Activated CD4-positive, alpha-beta T cell treated with anti-CD3 and anti-CD28 coated beads, Interleukin-2, amount 10 ng/mL, durations not matched to agents 7 days and 5 days (primary cell): Measurements from ENCODE around the gene WDFY1. TPM values are rescaled to one million over a fixed set of nuclear protein-coding genes. Genes with fewer than 3 reads are reported as not detected.

ENCODE experiments used
- CTCF ChIA-PET: fragments of 350-600 bp; sonication (Branson Sonifier 250); formaldehyde crosslinking; loops from one replicate; lab custom pipeline; 2021; ENCODE audit warnings: antibody characterized with exemption; lab: Charles Lee
- POLR2A ChIA-PET: fragments of 350-600 bp; sonication (Branson Sonifier 250); formaldehyde crosslinking; loops from one replicate; lab custom pipeline; 2021; ENCODE audit warnings: antibody characterized with exemption; lab: Charles Lee
- DNase-seq: peaks from one replicate; pipeline ENCODE4 v3.0.0-alpha.2; 2020
- H3K27ac Mint-ChIP-seq: one replicate; pipeline ENCODE4 v1.8.0; 2021; ENCODE audit warnings: mild to moderate bottlenecking, moderate library complexity, mixed read lengths
- H3K27me3 Mint-ChIP-seq: one replicate; pipeline ENCODE4 v1.8.0; 2021; ENCODE audit warnings: mixed read lengths
- H3K36me3 Mint-ChIP-seq: one replicate; pipeline ENCODE4 v1.8.0; 2021; ENCODE audit warnings: low read depth, mixed read lengths
- H3K4me1 Mint-ChIP-seq: one replicate; pipeline ENCODE4 v1.8.0; 2021; ENCODE audit warnings: mixed read lengths
- H3K4me3 Mint-ChIP-seq: one replicate; pipeline ENCODE4 v1.8.0; 2021; ENCODE audit warnings: mild to moderate bottlenecking, moderate library complexity, mixed read lengths
- H3K9me3 Mint-ChIP-seq: one replicate; pipeline ENCODE4 v1.8.0; 2021; ENCODE audit warnings: mixed read lengths
- total RNA-seq, 2 experiments: library from RNA; stranded (reverse); gene quantifications; one replicate each; pipeline ENCODE4 v1.2.3, GENCODE V29; 2021

The WDFY1 gene
- total RNA-seq, 2 experiments from 2014 or later = 79.2 to 82.5 TPM

DNA sequence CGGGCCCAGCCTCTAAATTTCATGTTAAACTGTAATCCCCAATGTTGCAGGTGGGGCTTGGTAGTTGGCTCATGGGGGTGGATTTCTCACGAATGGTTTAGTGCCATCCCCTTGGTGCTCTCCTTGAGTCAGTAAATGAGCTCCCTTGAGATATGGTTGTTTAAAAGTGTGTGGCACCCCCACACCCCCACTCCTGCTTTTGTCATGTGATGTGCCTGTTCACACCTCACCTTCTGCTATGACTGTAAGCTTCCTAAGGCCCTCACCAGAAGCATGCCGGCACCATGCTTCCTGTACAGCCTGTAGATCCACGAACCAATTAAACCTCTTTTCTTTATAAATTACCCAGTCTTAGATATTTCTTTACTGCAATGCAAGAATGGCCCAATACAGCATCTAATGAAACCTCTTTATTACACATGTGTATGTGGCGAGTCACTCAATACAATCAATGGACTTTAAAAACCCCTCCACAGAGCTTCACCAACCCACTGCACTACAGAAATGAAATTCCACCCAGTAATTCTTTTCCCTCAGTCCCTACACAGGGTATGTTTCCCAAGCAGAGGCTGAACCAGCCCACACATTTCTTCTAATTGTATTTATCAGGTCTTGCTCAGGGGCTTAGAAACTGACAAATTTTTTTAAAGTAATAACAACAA, 47.3 kb downstream of the WDFY1 start:
- H3K27me3 Mint-ChIP-seq = no peaks in the 10 kb centered on the region
- peaks cover 25% of the 10 kb centered on the region for H3K4me1 Mint-ChIP-seq
- CTCF ChIA-PET = interaction anchor here (0.6 to 1.8 kb wide), 3 partner anchors 63 to 1087 kb away, joined by 3 read pairs; no protein-coding TSS in a partner anchor
- H3K4me3 Mint-ChIP-seq = no peak overlapping the region
- H3K9me3 Mint-ChIP-seq = no peaks in the 10 kb centered on the region
- peaks cover 68% of the 10 kb centered on the region for H3K36me3 Mint-ChIP-seq
- DNase-seq = no peak
- no peak overlapping the region for H3K27ac Mint-ChIP-seq
- POLR2A ChIA-PET = no interaction called here

- no peaks in the 10 kb centered on the region for H3K9me3 Mint-ChIP-seq
- H3K27me3 Mint-ChIP-seq = no peaks in the 10 kb centered on the region
- peaks cover 25% of the 10 kb centered on the region for H3K4me1 Mint-ChIP-seq
- H3K27ac Mint-ChIP-seq = peak overlapping the region; percentile 5
- peaks cover 73% of the 10 kb centered on the region for H3K36me3 Mint-ChIP-seq
- ChIA-PET CTCF (interaction anchor here (1.4 to 2.1 kb wide), 3 partner anchors 12 to 136 kb away, joined by 3 to 8 read pairs (median 3); no protein-coding TSS in a partner anchor), POLR2A (no interaction called here)
- DNase-seq = peak; percentile 8
- no peak overlapping the region for H3K4me3 Mint-ChIP-seq
These were observed 48.3 kb downstream of the WDFY1 start for GRCh38 chr2:223896833-223897311.

- no peak overlapping the region for H3K4me3 Mint-ChIP-seq
- no peak for DNase-seq
- no peak overlapping the region for H3K27ac Mint-ChIP-seq
- no peaks in the 10 kb centered on the region for H3K27me3 Mint-ChIP-seq
- no peaks in the 10 kb centered on the region for H3K9me3 Mint-ChIP-seq
- H3K36me3 Mint-ChIP-seq = peaks cover 70% of the 10 kb centered on the region
- CTCF ChIA-PET = interaction anchor here (0.8 to 2.1 kb wide), 2 partner anchors 14 to 26 kb away, joined by 3 to 8 read pairs; no protein-coding TSS in a partner anchor
- POLR2A ChIA-PET = no interaction called here
- H3K4me1 Mint-ChIP-seq = peaks cover 25% of the 10 kb centered on the region
These were observed 50.2 kb downstream of the WDFY1 start for GRCh38 chr2:223894968-223895367.

- Mint-ChIP-seq H3K4me1 (peaks cover 27% of the 10 kb centered on the region), H3K36me3 (peaks cover 71% of the 10 kb centered on the region)
- POLR2A ChIA-PET = no interaction called here
These were observed 51.1 kb downstream of the WDFY1 start for GRCh38 chr2:223894009-223894408.

DNA sequence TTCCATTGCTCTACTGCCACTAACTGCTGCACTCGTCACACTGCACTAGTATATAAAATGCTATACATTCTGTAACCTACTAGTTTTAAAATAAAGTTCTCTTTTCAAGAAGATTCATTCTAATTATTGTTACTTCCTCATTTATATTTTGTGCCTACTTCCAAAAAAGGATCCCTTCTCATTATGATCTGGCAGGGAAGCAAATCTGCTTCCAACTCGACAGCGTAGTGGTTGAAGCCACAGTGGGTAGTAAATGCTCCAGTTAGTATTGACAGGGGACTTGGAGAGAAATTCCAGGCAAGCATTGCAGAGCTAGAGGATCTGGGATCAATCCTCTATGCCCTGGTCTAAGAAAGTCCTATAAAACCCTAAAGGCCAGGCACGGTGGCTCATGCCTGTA, 54.4 kb downstream of the WDFY1 start:
- Mint-ChIP-seq H3K27me3 (no peaks in the 10 kb centered on the region), H3K9me3 (no peaks in the 10 kb centered on the region), H3K36me3 (peaks cover 62% of the 10 kb centered on the region), H3K4me1 (peaks cover 8% of the 10 kb centered on the region), H3K27ac (no peak overlapping the region), H3K4me3 (no peak overlapping the region)
- no peak for DNase-seq
- ChIA-PET POLR2A (no interaction called here), CTCF (interaction anchor here (0.6 to 1.3 kb wide), 2 partner anchors 21 to 22 kb away, joined by 3 to 6 read pairs; no protein-coding TSS in a partner anchor)

More at GRCh38 chr2:223894009-223894408, 51.1 kb downstream of the WDFY1 start:
- no peaks in the 10 kb centered on the region for H3K9me3 Mint-ChIP-seq
- no peak for DNase-seq
- peak overlapping the region; percentile 15 for H3K27ac Mint-ChIP-seq
- no peak overlapping the region for H3K4me3 Mint-ChIP-seq
- H3K27me3 Mint-ChIP-seq = no peaks in the 10 kb centered on the region
- CTCF ChIA-PET = interaction anchor here (0.8 kb wide), 1 partner anchor 25 kb away, joined by 3 read pairs; no protein-coding TSS in a partner anchor

- ChIA-PET POLR2A (no interaction called here), CTCF (no interaction called here)
- no peak for DNase-seq
- no peak overlapping the region for H3K4me3 Mint-ChIP-seq
- peaks cover 7% of the 10 kb centered on the region for H3K4me1 Mint-ChIP-seq
- H3K27ac Mint-ChIP-seq = no peak overlapping the region
- H3K36me3 Mint-ChIP-seq = peaks cover 69% of the 10 kb centered on the region
- H3K27me3 Mint-ChIP-seq = no peaks in the 10 kb centered on the region
- no peaks in the 10 kb centered on the region for H3K9me3 Mint-ChIP-seq
These were observed 55.9 kb downstream of the WDFY1 start for GRCh38 chr2:223889229-223889628.

- H3K27me3 Mint-ChIP-seq = no peaks in the 10 kb centered on the region
- H3K4me1 Mint-ChIP-seq = peaks cover 8% of the 10 kb centered on the region
- no peak overlapping the region for H3K4me3 Mint-ChIP-seq
- no peaks in the 10 kb centered on the region for H3K9me3 Mint-ChIP-seq
- peak overlapping the region; percentile 57 for H3K27ac Mint-ChIP-seq
- H3K36me3 Mint-ChIP-seq = peaks cover 62% of the 10 kb centered on the region
- ChIA-PET POLR2A (no interaction called here), CTCF (no interaction called here)
- no peak for DNase-seq
These were observed 56.9 kb downstream of the WDFY1 start for GRCh38 chr2:223888251-223888650.

GRCh38 chr2:223887127-223887526, 58.0 kb downstream of the WDFY1 start:
- Mint-ChIP-seq H3K27me3 (no peaks in the 10 kb centered on the region), H3K27ac (peak overlapping the region; percentile 54), H3K4me3 (no peak overlapping the region), H3K4me1 (peaks cover 16% of the 10 kb centered on the region), H3K9me3 (no peaks in the 10 kb centered on the region), H3K36me3 (peaks cover 57% of the 10 kb centered on the region)
- ChIA-PET CTCF (no interaction called here), POLR2A (no interaction called here)
- DNase-seq = no peak

DNA sequence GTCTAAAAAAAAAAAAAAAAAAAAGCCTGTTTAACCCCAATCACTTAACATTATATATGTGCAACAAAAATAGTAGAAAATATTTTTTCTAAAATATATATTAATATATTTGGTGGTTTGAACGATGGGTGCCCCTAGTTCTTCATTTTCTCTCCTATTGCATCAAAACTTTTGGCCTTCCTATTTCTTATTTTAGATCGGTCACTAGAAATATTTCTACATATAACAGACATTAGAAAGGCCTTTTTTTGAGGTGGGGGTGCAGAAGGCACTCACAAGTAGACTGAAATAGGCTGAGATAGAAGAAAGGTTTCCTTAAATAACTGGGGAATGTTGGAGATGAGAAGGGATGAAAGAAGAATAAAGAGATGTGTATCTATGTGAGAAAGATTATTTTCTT, 58.4 kb downstream of the WDFY1 start:
- Mint-ChIP-seq H3K9me3 (no peaks in the 10 kb centered on the region), H3K4me1 (peaks cover 18% of the 10 kb centered on the region), H3K27ac (no peak overlapping the region), H3K27me3 (no peaks in the 10 kb centered on the region), H3K4me3 (no peak overlapping the region), H3K36me3 (peaks cover 60% of the 10 kb centered on the region)
- no peak for DNase-seq
- ChIA-PET POLR2A (no interaction called here), CTCF (no interaction called here)

- no peak for DNase-seq
- peaks cover 18% of the 10 kb centered on the region for H3K4me1 Mint-ChIP-seq
- H3K9me3 Mint-ChIP-seq = no peaks in the 10 kb centered on the region
- H3K4me3 Mint-ChIP-seq = no peak overlapping the region
- H3K36me3 Mint-ChIP-seq = peaks cover 59% of the 10 kb centered on the region
- CTCF ChIA-PET = no interaction called here
- H3K27ac Mint-ChIP-seq = peak overlapping the region; percentile 19
- H3K27me3 Mint-ChIP-seq = no peaks in the 10 kb centered on the region
- POLR2A ChIA-PET = no interaction called here
These were observed 60.7 kb downstream of the WDFY1 start for GRCh38 chr2:223884399-223884798.

- ChIA-PET CTCF (no interaction called here), POLR2A (no interaction called here)
- no peak overlapping the region for H3K4me3 Mint-ChIP-seq
- peaks cover 62% of the 10 kb centered on the region for H3K36me3 Mint-ChIP-seq
- H3K27me3 Mint-ChIP-seq = no peaks in the 10 kb centered on the region
- peaks cover 15% of the 10 kb centered on the region for H3K4me1 Mint-ChIP-seq
- no peak for DNase-seq
- no peak overlapping the region for H3K27ac Mint-ChIP-seq
- no peaks in the 10 kb centered on the region for H3K9me3 Mint-ChIP-seq
These were observed 62.4 kb downstream of the WDFY1 start for GRCh38 chr2:223882715-223883114.

DNA sequence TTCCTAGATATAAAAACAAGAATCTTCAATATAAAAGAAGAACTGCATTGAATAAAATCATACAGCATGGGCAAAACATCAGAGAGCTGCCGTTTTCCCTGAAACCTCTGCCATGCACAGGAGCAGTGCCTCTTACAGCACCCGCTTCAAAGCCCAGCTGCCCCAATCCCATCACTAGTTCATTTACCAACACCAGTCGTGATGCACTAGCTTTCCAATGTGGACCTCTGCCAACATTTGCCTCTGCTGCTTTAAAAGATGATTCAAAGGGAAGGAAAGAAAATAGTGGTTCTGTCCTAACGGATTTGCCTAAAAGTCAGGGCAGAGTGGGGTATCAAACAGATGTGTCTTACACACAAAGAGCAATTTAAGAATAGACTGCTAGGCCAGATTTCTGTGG, 64.3 kb downstream of the WDFY1 start:
- no peaks in the 10 kb centered on the region for H3K27me3 Mint-ChIP-seq
- no peaks in the 10 kb centered on the region for H3K9me3 Mint-ChIP-seq
- peaks cover 13% of the 10 kb centered on the region for H3K4me1 Mint-ChIP-seq
- ChIA-PET CTCF (interaction anchor here (1.0 kb wide), 2 partner anchors 50 to 89 kb away, joined by 3 to 4 read pairs; no protein-coding TSS in a partner anchor), POLR2A (no interaction called here)
- DNase-seq = no peak
- H3K36me3 Mint-ChIP-seq = peaks cover 68% of the 10 kb centered on the region
- no peak overlapping the region for H3K4me3 Mint-ChIP-seq
- H3K27ac Mint-ChIP-seq = no peak overlapping the region

GRCh38 chr2:223877721-223878410, 67.3 kb downstream of the WDFY1 start:
- no peaks in the 10 kb centered on the region for H3K9me3 Mint-ChIP-seq
- no peak overlapping the region for H3K4me3 Mint-ChIP-seq
- ChIA-PET POLR2A (no interaction called here), CTCF (interaction anchor here (0.8 to 3.2 kb wide), 2 partner anchors 11 to 77 kb away, joined by 4 to 14 read pairs; no protein-coding TSS in a partner anchor)
- no peaks in the 10 kb centered on the region for H3K27me3 Mint-ChIP-seq
- H3K27ac Mint-ChIP-seq = no peak overlapping the region
- peaks cover 8% of the 10 kb centered on the region for H3K4me1 Mint-ChIP-seq
- peaks cover 60% of the 10 kb centered on the region for H3K36me3 Mint-ChIP-seq
- DNase-seq = no peak
